ENCODE data around the gene GNAO1.

Gene GNAO1

GRCh38 chr16:56349711-56350161 lies 158.4 kb downstream of the GNAO1 start:
- DNase-seq (ENCODE audit: low read depth) = no peak

GRCh38 chr16:56350491-56351405 lies 159.5 kb downstream of the GNAO1 start:
- DNase-seq (ENCODE audit: low read depth) = no peak

- DNase-seq (ENCODE audit: low read depth) = no peak
Observed at GRCh38 chr16:56351481-56351880, 160.2 kb downstream of the GNAO1 start.

- DNase-seq (ENCODE audit: low read depth) = no peak
Observed at GRCh38 chr16:56352351-56353053, 161.2 kb downstream of the GNAO1 start.

GRCh38 chr16:56353054-56353921 lies 162.0 kb downstream of the GNAO1 start:
- no peak for DNase-seq (ENCODE audit: low read depth)

- no peak for DNase-seq (ENCODE audit: low read depth)
Observed at GRCh38 chr16:56354016-56354415, 162.7 kb downstream of the GNAO1 start.

- no peak for DNase-seq (ENCODE audit: low read depth)
Observed at GRCh38 chr16:56354746-56355145, 163.5 kb downstream of the GNAO1 start.

- no peak for DNase-seq (ENCODE audit: low read depth)
Observed at GRCh38 chr16:56355221-56355620, 163.9 kb downstream of the GNAO1 start.

- no peak for DNase-seq (ENCODE audit: low read depth)
Observed at GRCh38 chr16:56355786-56356275, 164.5 kb downstream of the GNAO1 start.

GRCh38 chr16:56356276-56357240 lies 165.3 kb downstream of the GNAO1 start:
- no peak for DNase-seq (ENCODE audit: low read depth)

GRCh38 chr16:56357241-56357764 lies 166.0 kb downstream of the GNAO1 start:
- no peak for DNase-seq (ENCODE audit: low read depth)

- DNase-seq (ENCODE audit: low read depth) = no peak
Observed at GRCh38 chr16:56357765-56358322, 166.6 kb downstream of the GNAO1 start.

GRCh38 chr16:56360117-56361008 lies 169.1 kb downstream of the GNAO1 start:
- no peak for DNase-seq (ENCODE audit: low read depth)

GRCh38 chr16:56362057-56362655 lies 170.9 kb downstream of the GNAO1 start:
- no peak for DNase-seq (ENCODE audit: low read depth)

GRCh38 chr16:56362706-56363105 lies 171.4 kb downstream of the GNAO1 start:
- DNase-seq (ENCODE audit: low read depth) = no peak

GRCh38 chr16:56363181-56363716 lies 172.0 kb downstream of the GNAO1 start:
- DNase-seq (ENCODE audit: low read depth) = no peak

GRCh38 chr16:56363781-56364565 lies 172.7 kb downstream of the GNAO1 start:
- DNase-seq (ENCODE audit: low read depth) = no peak

- no peak for DNase-seq (ENCODE audit: low read depth)
Observed at GRCh38 chr16:56364865-56365264, 173.6 kb downstream of the GNAO1 start.

Measured in stimulated activated CD8-positive, alpha-beta memory T cell treated with anti-CD3 and anti-CD28 coated beads, Interleukin-15, amount 100 ng/mL, for 24 hours (primary cell).